Tongue (tissue), 2 donors: ENCODE measurements around the gene GPATCH3. TPM values are rescaled to one million over a fixed set of nuclear protein-coding genes. Genes with fewer than 3 reads are reported as not detected.
"Not testable (repeated sequence)": the region's sequence is repeated elsewhere in the genome, so short reads cannot be mapped to it uniquely, and the experiment has no call there.

Source experiments
- DNase-seq: peaks from one replicate; pipeline ENCODE4 v3.0.0-alpha.2; 2015
- total RNA-seq: library from RNA; depleted of rRNA; stranded (reverse); fragments of >200 nt; gene quantifications from one replicate; pipeline ENCODE4 v1.2.3, GENCODE V29; 2014

GPATCH3 gene
- total RNA-seq, 1 donor from 2014 or later: 10.5 TPM

DNA sequence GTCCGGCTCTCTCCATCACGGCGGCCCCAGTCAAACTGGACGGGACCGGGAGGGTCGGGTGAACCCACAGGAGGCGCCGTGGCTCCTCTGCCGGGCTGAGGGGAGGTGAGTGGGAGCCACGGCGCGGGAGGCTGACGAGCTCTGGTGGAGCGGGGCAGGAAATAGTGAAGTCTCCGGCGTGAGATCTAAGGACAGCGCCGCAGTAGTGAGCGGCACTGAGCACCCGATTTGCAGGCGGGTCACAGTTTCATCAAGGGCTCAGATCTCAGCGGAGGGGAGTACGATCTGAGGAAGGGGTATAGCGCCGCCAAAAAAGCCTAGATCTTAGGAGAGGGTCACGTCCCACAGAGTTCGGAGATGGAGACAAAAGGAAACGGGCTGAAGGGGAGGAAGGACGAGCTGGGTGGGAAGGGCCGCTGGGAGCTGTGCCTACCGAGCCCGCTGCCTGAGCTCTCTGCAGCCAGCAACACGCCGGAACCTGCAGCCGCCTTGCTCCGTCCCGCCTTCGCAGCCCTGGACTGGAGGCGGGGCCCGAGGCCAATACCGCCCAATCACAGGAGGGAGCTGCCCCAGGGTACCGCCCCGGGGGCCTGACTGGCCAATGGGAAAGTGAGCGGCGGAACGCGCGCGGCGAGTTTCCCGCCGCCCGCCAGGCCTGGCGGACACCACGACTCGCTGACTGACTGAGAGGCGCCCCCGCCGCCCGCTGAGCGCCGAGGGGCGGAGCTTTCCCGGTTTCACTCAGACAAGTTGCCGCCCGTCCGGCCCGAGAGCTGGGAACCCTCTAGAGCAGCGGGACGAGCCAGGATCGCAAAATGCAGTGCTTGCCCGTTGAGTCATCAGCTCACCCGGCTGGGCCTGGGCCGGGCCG is 35.4 kb downstream of the GPATCH3 start:
- peak; percentile 98 for DNase-seq

DNA sequence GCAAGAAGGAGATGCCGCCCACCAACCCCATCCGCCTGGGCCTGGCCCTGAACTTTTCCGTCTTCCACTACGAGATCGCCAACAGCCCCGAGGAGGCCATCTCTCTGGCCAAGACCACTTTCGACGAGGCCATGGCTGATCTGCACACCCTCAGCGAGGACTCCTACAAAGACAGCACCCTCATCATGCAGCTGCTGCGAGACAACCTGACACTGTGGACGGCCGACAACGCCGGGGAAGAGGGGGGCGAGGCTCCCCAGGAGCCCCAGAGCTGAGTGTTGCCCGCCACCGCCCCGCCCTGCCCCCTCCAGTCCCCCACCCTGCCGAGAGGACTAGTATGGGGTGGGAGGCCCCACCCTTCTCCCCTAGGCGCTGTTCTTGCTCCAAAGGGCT is 36.6 kb downstream of the GPATCH3 start:
- no peak for DNase-seq

DNA sequence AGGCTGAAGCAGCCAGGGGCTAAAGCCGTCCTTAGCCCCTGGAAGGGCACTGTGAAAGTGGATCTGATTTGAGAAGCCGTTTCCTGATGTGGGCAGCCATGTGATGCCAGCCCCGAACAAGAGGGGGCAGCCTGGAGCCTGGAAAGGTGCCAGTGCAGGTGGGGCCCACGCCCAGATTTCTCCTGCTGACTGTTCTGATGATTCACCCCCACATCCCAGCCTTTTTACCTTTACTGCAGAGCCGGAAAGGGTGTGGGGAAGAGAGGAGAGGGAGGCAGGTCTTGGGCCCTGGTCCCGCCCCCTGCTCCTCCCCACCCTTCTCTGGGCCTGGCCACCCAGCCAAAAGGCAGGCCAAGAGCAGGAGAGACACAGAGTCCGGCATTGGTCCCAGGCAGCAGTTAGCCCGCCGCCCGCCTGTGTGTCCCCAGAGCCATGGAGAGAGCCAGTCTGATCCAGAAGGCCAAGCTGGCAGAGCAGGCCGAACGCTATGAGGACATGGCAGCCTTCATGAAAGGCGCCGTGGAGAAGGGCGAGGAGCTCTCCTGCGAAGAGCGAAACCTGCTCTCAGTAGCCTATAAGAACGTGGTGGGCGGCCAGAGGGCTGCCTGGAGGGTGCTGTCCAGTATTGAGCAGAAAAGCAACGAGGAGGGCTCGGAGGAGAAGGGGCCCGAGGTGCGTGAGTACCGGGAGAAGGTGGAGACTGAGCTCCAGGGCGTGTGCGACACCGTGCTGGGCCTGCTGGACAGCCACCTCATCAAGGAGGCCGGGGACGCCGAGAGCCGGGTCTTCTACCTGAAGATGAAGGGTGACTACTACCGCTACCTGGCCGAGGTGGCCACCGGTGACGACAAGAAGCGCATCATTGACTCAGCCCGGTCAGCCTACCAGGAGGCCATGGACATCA is 37.2 kb downstream of the GPATCH3 start, which contains the start of gene SFN:
Gene SFN (plus strand): TSS at position 369 of the 904 bp plus-strand sequence. CDS start 64 bp downstream, at position 433.
- peak; percentile 58 for DNase-seq

DNA sequence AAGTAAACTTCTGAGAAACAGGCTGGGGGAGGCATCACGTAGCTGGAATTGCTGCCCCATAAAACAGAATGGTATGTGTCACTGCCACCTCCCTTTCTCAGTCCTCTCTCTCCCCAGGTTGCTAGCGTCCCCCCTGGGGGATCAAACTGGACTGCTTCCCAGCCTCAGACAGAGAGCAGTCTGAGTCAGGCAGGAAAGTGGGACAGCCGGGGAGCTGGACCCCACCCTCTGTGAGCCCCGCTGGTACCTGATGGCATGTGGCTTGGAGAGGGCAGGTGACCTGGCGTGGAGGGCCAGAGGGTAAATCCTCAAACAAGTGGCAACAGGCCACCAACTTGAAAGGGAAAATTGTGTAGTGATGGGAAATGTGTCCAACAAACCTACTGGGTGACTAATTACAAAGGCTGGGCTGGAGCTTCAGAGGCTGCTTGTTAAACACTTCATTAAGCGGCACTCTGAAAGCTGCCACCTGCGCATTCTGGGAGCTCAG is 38.3 kb downstream of the GPATCH3 start:
- no peak for DNase-seq

DNA sequence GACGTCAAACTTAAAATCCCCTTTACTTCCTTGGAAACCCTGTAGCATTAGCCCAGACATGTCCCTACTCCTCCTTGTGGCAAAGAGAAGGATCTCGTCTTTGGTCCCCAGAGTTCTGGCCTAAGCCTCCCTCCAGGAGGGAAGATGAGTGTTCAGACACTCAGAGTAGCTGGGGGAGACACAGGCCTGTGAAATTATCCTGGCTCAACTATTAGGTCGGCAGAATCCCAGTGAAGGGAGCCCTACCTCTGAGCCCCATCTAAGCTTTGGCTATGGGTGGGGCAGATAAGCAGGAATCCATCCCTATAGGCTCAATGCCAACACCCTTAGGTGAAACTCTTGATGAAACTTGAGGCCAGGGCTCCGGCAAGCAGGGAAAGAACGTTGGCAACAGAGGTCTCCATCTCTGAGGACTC is 39.0 kb downstream of the GPATCH3 start:
- DNase-seq: no peak

DNA sequence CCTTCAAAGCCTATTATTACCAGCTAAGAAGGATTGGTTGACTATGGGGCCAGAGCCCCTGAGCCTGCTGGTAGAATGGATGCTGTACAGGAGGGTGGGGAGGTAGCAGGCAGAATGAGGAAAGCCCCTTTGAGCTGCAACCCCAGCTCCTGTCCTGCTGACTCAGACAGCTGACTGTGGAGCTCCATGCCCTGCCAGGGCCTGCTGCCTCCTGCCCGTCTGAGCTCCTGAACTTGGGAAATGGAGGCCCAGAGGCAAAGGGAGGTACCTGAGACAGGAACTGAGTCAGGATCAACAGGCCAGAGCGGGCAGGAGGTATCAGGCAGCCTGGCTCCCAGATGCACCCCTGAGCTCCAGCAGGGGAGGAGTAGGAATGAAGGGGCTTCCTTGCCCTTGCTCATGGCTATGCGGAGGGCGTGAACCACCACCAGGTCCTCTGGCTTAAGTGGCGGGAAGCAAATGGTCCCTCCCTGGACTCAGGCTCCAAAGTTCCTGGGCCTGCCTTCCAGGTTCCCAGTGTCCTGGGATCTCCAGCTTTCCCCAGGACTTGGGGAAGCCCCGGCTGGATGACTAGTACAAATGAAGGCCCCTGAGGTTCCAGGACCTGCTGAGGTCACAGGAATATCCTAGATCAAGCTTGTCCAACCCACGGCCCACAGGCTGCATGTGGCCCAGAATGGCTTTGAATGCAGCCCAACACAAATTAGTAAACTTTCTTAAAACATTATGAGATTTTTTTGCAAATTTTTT is 41.2 kb downstream of the GPATCH3 start:
- no peak for DNase-seq

DNA sequence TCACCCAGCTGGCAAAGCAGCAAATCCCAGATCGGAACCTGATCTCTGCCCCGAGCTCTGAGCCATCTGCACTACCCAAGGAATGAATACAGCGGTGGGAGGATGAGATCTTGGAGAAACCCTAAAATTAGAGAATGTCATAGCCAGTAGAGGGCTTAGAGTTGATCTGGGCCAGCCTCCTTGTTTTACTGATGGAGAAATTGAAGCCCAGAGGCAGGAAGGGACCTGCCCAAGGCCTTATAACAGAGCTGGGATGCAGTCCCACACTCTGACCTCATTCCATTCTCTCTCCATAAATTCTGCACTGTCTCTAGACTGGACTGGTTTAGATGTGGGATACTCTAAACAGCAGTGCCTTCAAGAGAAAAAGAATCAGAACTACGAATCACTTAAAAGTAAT is 42.1 kb downstream of the GPATCH3 start:
- no peak for DNase-seq

DNA sequence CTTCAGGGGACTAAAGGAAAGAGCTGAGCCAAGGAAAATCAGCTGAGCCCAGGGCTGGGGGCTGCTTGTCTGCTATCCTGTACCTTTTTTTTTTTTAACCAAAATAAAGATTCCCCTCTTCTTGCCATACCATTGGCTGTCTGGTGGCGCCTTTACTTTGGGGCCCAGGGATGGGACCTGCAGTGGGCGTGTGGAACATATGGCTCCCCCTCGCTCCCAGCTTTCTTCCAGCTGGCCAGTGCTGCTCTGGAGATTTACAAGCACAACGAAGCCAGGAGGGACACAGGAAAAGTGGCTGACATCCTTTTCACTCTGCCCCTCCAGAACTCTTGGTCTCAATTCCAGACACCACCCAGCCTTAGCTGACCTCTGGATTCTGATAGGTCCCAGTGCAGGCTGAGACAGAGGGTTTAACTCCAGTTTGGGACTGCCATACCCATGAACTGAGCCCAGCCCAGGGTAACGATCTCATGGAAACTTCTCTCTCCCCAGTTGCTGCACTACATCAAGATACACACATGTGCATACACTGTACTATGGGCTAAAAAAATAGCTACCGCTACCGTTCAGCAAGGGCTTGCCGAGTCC is 42.7 kb downstream of the GPATCH3 start:
- DNase-seq: no peak

DNA sequence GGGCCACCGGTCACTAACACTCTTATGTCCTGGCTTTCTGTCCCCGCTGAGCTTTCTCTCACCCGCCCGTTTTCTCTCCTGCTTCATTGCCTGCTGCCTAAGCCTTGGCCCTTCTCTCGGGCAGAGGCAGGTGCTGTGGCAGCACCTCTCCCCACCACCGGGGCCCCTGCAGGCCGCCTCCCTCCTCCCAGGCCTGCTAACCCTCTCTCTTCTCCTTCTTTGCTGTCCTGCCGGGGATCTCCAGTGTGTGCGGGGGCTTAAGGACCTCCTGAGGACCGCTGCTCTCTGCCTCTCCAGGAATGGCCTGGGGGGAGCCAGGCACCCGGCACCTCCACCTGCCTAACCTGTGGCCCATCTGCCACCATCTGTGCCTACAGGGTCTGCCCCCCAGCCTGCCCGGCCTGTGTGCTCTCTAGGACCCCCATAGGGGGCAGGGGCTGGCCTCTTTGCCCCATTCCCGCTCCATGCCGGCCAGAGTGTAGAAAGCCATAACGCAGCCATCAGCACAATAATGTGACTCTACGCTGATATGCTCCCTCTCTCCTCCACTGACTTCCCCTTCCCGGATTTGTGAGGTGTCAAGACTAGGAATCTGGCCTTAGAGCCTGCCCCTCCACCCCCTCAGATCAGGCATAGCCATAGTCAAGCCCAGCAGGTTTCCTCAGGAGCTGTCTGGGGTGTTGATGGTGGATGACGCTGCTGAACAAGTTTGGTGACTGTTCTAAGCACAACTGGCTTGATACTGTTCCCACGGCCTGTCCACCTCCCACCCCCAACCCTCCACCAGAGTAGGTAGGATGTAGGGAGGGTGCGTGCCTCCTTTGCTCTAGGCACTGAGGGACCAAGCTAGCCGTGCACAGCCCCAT is 43.4 kb downstream of the GPATCH3 start:
- no peak for DNase-seq

DNA sequence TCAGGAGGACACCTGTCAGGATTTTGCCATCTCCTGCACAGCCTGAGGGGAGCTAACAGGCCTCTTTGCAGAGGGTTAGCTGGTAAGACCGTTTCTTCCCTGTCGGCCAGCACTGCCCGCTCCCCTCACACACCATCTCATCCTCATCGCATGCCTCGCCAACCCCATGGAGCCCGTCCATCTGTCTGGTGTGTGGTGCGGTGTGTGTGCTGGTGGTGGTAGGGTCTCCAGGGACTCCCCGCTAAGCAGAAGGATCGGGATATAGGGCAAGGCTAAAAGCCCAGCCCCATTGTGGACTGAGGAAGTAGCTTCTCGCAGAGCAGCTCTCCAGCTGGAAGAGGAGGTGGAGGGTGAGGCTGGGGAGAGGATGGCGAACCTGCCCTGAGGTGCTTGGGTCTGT is 44.1 kb downstream of the GPATCH3 start:
- DNase-seq: no peak

DNA sequence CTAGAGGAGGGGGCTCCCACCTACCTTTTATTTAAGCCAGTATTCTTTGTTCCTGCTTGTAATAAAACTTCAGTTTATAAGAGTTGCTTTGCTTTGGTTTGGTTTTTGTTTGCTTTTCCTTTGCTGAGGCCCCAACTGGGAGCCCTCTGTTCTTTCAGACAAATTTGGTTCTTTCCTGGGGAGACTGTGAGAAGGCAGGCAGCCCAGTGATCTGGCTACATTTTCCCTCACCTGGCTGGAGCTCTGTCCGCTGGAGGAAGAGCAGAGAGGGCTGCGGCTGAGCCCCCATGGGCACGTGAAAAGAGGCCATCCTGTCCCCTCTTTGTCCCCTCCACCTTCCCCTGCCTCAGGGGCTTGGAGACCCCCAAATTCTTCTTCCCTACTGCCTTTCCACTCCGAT is 44.6 kb downstream of the GPATCH3 start:
- no peak for DNase-seq

DNA sequence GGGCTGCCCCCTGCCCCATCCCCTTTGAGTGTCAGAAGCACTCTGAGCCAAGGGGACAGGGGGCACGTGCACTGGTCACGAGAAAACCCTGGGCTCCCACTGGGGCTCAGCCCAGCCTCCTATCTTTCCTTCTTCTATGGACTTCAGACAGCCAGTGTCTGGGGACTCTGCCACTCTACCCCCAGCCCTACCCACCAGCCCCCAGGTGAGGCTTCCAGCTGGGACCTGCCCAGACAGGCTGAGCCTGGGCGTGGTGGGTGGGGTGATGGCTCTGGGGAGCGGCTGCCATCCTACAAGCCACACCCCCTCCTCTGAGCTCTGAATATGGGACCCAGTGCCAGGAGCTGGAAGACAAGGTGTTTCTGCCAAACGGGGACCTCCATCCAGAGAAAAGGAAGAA is 45.4 kb downstream of the GPATCH3 start:
- no peak for DNase-seq

DNA sequence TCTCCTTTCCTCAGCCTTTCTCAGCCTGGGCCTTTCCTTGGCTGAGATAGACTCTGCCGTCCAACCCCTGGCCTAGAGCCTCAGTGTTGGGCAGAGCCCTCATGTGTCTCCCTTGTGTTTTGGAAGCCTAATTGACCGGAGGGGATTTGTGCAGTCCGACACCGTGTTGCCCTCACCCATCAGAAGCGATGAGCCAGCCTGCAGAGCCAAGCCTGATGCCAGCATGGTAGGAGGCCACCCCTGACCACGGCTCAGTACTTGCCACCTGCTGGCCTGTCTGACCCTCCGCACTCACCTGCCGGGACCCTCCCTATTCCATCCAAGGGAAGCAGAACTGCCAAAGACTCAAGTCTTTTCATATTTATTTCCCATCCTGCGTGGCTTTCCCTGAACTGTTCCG is 46.7 kb downstream of the GPATCH3 start:
- no peak for DNase-seq

DNA sequence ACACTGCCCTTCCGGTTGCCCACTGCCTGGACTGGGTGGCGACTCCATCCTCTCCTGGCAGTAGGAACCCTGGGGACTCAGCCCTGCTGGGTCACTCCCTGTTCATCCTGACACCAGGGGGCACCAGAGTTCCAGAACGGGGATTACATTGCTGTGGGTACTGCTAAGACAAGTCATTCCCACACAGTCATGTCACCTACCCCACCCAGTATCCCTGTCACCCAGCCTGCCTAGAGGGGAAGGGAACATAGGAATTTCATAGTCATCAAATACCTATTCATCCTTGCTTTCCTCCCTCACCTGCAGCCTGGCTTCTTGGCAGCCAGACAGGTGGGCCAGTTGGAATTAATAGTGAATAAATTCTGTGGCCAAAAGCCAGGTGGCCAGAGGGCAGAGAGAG is 47.1 kb downstream of the GPATCH3 start:
- peak; percentile 79 for DNase-seq

DNA sequence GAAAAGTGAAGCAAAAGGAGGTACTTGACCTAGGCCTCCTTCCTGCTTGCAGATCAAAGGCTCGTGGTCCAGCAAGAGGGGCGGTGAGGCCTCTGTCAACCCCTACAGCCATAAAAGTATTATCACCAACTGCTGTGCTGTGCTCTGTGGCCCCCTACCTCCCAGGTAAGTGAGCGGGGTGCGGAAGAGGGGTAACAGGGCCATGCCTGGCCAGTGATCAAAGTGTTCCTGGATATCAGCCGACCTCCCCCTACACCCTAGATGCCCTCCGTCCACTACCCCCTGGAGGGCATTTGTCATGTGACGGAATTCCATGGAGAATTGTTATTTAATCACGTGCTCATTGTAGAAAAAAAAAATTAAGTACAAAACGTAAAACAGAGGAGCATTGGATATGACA is 47.6 kb downstream of the GPATCH3 start:
- no peak for DNase-seq

DNA sequence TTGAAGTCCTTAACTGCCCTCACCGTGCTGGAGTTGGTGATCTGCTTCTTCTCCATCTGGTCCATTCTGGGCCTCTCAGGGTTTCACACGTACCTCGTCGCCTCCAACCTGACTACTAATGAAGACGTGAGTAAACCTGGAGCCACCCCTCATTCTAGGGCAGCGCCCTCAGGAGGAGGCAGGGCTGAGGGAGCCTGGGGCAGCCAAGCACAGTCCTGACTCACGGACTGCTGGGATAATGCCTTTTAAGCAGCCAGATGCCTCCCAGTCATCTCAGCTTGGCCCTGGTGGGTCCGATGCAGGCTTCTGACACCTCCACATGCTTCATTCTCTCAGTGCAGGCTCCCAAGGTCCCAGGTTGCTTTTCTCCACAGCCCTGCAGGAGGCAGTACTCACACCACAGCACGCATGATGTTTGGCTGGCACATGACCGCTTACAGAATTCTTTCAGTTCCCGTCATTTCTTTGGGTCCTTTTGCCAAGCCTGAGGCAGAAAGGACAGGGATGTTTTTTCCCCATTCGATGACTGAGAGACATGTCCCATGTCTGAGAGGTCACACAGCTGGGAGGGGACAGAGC is 49.1 kb downstream of the GPATCH3 start:
- no peak for DNase-seq

DNA sequence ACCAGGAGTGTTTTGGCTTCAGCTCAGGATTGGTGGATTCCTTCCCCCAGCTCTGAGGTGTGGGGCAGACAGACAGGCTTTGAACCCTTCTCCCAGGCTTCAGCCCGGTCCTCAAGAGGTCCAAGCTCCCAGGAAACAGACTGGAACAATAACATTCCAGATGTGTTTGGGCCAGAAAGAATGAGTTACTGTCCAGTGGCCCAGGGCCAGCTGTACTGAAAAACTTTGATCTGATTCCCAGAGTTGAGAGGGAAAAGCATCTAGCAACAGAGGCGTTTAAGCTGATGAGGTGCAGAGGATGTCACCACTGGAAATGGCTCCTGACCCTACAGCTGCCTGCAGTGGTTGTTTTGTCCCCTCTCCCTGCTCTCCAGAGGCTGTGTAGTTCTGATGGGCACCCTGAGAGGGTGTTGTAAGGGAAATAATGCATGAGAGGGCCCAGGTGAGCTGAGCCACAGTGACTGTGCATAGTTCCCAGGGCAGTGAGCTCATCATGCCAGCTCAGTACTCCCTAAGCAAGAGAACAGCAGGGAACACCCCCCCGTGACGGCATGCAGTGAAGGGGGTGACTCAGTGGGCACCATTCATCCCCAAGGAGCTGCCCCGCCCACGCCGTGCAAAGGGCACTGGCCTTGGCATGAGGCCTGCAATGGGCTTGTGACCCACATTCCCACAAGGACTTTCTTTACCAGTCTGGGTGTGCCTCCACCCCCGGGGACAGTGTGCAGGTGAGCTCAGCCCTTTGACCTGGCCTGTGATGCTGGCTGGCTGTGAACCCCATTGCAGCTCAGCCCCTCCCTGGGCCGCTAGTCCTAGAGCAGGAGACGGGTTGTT is 51.1 kb downstream of the GPATCH3 start:
- DNase-seq: no peak

DNA sequence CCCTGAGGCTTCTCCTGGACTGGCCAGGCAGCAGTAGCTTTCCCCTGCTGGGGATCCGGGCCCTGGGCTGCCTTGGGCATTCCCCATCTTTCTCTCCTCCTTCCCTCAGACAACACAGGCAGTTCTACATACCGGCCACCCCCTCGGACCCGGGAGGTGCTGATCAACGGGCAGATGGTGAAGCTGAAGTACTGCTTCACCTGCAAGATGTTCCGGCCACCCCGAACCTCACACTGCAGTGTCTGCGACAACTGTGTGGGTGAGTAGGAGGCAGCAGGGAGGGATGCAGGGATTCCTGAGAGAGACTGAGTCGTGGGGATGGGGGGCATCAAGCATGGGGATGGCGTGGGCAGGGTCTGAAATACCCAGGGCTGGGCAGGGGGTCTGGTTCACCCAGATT is 51.8 kb downstream of the GPATCH3 start:
- no peak for DNase-seq

DNA sequence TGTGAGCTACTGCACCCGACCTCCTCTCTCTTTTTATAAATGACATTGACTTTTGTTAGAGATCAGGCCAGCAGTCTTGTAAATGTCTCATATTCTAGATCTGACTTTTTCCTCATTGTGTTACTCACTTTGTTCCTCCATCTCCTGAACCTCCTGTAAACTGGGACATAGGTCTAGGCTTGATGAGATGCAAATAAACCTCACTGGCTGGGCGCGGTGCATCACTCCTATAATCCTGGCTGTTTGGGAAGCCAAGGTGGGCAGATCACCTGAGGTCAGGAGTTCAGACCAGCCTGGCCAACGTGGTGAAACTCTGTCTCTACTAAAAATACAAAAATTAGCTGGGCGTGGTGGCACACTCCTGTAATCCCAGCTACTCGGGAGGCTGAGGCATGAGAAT is 52.4 kb downstream of the GPATCH3 start:
- not testable (repeated sequence) for DNase-seq
